ENCODE data around the gene PNMA6E.
"Not testable (repeated sequence)": the region's sequence is repeated elsewhere in the genome, so short reads cannot be mapped to it uniquely, and the experiment has no call there.

Gene PNMA6E

GRCh38 chrX:153407736-153408135 lies 6.6 kb upstream of the PNMA6E start:
- DNase-seq: no peak

GRCh38 chrX:153406903-153407302 lies 5.8 kb upstream of the PNMA6E start:
- no peak for DNase-seq

GRCh38 chrX:153406011-153406410 lies 4.9 kb upstream of the PNMA6E start:
- DNase-seq: no peak

- DNase-seq: no peak
These were observed 4.3 kb upstream of the PNMA6E start for GRCh38 chrX:153405426-153405825.

- DNase-seq: not testable (repeated sequence)
These were observed 3.2 kb upstream of the PNMA6E start for GRCh38 chrX:153404333-153404732.

- peak; percentile 51 for DNase-seq
These were observed 711 bp downstream of the PNMA6E start for GRCh38 chrX:153400146-153401132.

GRCh38 chrX:153398275-153398960 lies 2.7 kb downstream of the PNMA6E start:
- DNase-seq: no peak

- DNase-seq: no peak
These were observed 3.7 kb downstream of the PNMA6E start for GRCh38 chrX:153397256-153397960.

- DNase-seq: no peak
These were observed 4.6 kb downstream of the PNMA6E start for GRCh38 chrX:153396320-153397195.

GRCh38 chrX:153395613-153396319 lies 5.4 kb downstream of the PNMA6E start:
- no peak for DNase-seq

- DNase-seq: no peak
These were observed 6.5 kb downstream of the PNMA6E start for GRCh38 chrX:153394612-153395011.

GRCh38 chrX:153392642-153393321 lies 8.4 kb downstream of the PNMA6E start:
- DNase-seq: no peak

GRCh38 chrX:153389460-153389768 lies 11.7 kb downstream of the PNMA6E start:
- DNase-seq: not testable (repeated sequence)

- no peak for DNase-seq
These were observed 12.3 kb downstream of the PNMA6E start for GRCh38 chrX:153388722-153389459.

- no peak for DNase-seq
These were observed 13.0 kb downstream of the PNMA6E start for GRCh38 chrX:153387987-153388721.

- DNase-seq: no peak
These were observed 13.8 kb downstream of the PNMA6E start for GRCh38 chrX:153387345-153387744.

- DNase-seq: no peak
These were observed 15.1 kb downstream of the PNMA6E start for GRCh38 chrX:153386097-153386496.

- not testable (repeated sequence) for DNase-seq
These were observed 16.2 kb downstream of the PNMA6E start for GRCh38 chrX:153384973-153385372.

GRCh38 chrX:153384390-153384789 lies 16.8 kb downstream of the PNMA6E start:
- no peak for DNase-seq
